ENCODE data around the gene SH3BP1.
"Not testable (repeated sequence)": the region's sequence is repeated elsewhere in the genome, so short reads cannot be mapped to it uniquely, and the experiment has no call there.

SH3BP1 gene

GRCh38 chr22:37639070-37639760 is at the start of gene SH3BP1:
Gene SH3BP1, plus strand, starts transcription at chr22:37639669. Its CDS starts 119 bp downstream, at chr22:37639788.
- DNase-seq = peak; percentile 34

DNA sequence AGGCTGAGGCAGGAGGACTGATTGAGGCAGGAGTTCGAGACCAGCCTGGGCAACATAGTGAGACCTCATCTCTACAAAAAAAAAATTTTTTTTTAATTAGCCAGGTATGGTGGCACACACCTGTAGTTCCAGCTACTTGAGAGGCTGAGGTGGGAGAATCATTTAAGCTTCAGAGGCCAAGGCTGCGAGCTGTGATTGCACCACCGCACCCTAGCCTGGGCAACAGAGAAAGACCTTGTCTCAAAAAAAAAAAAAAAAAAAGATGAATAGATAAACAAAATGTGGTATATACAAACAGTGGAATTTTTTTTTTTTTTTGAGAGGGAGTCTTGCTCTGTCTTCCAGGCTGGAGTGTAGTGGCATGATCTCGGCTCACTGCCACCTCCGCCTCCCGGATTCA is 48.4 kb upstream of the SH3BP1 start:
- not testable (repeated sequence) for DNase-seq

DNA sequence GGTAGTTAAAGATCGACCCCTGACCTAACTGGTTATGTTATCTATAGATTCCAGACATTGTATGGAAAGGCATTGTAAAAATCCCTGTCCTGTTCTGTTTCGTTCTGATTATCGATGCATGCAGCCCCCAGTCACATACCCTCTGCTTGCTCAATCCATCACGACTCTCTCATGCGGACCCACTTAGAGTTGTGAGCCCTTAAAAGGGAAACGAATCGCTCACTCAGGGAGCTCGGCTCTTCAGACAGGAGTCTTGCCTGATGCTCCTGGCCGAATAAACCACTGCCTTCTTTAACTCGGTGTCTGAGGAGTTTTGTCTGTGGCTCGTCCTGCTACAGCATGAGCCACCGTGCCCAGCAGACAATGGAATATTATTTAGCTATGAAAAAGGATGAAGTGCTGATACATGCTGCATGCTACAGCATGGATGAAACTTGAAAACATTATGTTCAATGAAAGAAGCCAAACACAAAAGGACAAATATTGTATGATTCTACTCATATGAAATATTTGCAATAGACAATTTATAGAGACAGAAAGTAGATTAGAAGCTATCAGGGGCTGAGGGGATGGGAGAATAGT is 47.6 kb upstream of the SH3BP1 start:
- DNase-seq = no peak

GRCh38 chr22:37594237-37594636 is 45.2 kb upstream of the SH3BP1 start:
- DNase-seq = no peak

DNA sequence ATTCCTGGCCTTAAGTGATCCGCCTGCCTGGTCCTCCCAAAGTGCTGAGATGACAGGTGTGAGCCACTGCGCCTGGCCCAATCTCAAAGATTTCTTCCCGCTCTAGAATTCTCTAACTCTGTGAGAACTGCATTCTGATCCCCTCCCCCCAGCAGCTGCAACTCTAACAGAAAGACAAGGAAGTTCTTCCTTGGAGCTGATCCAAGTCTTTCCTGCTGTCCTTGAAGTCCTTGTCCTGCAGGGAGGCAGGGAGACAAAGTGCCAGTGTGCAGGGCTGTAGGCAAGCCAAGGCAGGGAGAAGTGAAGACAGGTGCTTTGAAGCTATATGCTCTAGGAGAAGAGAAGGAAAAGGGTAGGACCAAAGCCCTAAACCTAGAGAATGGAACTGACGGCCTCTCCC is 40.3 kb upstream of the SH3BP1 start:
- DNase-seq = no peak

GRCh38 chr22:37601203-37601539 is 38.3 kb upstream of the SH3BP1 start:
- no peak for DNase-seq

GRCh38 chr22:37601540-37602442 is 37.7 kb upstream of the SH3BP1 start:
- no peak for DNase-seq

GRCh38 chr22:37602546-37603277 is 36.8 kb upstream of the SH3BP1 start:
- DNase-seq = not testable (repeated sequence)

DNA sequence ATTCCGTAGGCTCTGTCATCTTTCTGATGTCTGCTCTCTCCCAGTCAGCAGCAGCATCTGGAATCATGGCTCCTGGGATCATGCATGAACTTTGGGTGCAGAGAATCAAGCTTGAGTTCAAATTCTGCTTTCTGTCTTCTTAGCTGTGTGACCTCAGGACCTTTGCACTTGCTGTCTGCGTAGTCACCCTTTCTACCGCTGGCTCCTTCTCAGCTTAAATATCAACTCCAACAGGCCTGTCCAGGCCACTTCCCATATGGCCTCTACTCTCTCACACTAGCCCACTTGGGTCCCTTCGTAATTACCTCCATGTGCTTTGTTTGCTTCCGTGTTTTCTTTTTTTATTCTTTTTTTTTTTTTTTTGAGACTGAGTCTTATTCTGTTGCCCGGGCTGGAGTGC is 35.4 kb upstream of the SH3BP1 start:
- DNase-seq = no peak

GRCh38 chr22:37604875-37605274 is 34.6 kb upstream of the SH3BP1 start:
- no peak for DNase-seq

- no peak for DNase-seq
Measured at GRCh38 chr22:37607010-37607934, 32.2 kb upstream of the SH3BP1 start.

DNA sequence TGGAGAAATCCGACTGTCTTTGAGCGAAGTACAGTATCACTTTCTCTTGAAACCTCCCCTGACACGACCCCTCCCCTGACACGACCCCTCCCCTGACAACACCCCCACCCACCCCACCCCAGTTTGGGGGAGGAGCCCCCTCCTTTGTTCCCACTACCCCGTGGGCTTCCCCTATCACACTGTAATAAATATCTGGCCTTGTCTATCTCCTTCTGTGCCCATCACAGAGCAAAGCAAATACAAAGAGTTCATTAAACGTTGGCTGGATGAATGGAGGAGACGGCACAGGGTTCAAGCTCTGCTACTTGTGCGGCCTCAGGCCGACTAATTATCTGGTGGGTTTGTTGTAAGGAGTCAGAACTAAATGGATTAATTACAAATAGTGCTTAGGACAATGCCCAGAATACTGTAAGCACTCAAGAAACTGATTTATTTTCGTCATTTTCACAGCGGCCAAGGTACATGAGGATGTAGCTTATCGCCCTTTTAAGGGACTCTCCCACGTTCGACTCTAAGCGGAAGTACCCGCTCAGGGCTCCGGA is 31.5 kb upstream of the SH3BP1 start:
- no peak for DNase-seq

DNA sequence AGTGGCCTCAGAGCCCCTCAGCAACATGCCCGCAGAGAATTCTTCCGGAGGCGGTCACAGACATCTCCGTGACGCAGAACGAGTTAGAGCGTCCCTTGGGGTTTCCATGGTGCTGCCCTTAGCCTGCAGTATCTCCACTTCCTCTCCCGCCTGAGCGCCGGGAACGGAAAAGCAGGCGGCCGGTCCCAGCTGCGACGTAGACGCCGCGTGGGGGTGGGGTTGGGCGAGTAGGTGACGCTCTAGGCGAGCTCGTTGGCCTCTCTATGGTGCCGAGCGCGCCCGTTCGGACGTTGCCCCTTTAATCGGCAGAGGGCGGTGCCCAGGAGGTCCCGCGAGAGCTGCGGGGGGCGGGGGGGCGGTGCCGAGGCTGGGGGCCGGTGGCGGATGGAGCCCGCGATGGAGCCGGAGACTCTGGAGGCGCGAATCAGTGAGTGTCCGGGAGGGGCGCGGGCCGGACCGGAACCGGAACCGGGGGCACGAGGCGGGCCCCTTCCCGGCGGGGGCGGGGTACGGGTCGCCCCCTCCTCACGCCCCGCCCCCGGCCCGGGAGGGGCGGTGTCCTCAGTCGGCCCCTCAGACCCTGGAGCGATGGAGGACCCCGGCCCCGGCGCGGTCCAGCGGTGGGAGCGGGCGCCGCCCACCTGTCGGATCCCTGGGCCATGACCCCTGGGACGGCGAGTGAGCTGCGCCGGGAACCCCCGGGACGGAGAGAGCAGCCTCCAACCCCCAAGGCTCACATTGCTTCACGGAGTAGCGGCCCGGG is 30.8 kb upstream of the SH3BP1 start, which contains the start of gene GGA1:
Gene GGA1 (plus strand): TSS at position 358 of the 763 bp plus-strand sequence. CDS start 27 bp downstream, at position 385.
- DNase-seq = peak; percentile 93

DNA sequence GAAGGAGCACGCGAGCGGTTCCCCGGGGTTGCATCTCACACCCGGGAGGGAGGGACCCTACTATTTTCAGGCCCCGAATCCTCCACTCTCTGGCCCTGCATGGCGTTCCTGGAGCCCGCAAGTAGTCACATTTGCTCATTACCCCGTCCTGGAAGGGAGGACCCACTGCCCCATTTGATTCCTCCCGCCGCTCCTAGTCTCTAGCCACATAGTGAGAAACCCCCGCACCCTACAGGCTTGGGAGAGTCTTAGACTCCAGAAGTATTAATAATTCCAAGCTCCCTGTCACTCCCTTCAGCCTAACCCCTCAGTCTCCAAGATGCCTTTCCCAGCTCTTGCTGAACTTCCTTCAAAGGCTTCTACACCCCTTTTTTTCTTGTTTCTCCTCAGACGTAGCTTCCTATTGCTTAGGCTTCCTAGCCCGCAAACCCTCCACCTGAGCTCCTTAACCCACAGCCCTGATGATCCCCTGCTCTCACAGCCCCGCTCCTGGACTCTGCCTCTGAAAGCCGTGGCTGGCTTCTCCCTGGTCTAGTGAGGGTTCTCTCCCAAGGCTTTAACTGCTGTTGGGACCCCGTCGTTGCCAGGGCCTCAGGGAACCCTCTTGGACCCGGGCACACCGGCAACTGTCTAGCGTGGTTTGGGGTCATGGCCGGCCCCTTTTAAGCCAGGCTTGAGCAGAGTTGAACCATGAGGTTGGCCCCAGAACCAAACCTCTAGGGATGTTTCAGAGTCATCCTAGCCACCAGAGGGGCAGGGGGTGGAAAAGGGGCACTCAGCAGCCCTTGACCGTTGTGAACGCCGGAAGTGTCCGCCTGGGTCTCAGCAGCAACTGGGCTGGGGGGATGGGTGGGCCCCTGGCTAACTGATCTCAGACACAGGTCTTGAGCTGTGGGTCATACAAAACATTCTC is 30.0 kb upstream of the SH3BP1 start:
- no peak for DNase-seq

DNA sequence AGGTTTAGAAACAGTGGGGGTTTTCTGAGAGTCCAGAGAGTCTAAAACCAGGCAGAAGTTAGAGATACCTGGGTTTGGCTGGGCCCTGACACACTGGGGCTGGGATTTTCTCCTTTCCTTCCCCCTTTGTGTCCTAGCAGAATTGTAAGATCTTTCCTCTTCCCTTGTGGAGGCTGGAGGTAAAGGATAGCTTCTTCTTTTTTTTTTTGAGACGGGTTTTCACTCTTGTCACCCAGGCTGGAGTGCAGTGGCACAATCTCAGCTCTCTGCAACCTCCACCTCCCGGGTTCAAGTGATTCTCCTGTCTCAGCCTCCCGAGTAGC is 29.4 kb upstream of the SH3BP1 start:
- not testable (repeated sequence) for DNase-seq

- no peak for DNase-seq
Measured at GRCh38 chr22:37610480-37611129, 28.9 kb upstream of the SH3BP1 start.

GRCh38 chr22:37611207-37611606 is 28.3 kb upstream of the SH3BP1 start:
- no peak for DNase-seq

GRCh38 chr22:37616201-37617083 is 23.0 kb upstream of the SH3BP1 start:
- no peak for DNase-seq
